Testis (tissue), 3 donors: ENCODE measurements around the gene UNC119. TPM values are rescaled to one million over a fixed set of nuclear protein-coding genes. Genes with fewer than 3 reads are reported as not detected.
A peak's percentile ranks its signal among the peaks of the same experiment; 100 is the strongest.

Experiments
- DNase-seq: peaks from one replicate; pipeline ENCODE4 v3.0.0-alpha.2; 2019
- H3K27ac ChIP-seq, 2 donors: fragments of 200-600 bp; sonication (generic); one replicate each; pipeline ENCODE4 v1.5.1; 2019
- H3K27me3 ChIP-seq: fragments of 200-600 bp; sonication (generic); one replicate; pipeline ENCODE4 v1.5.1; 2019
- H3K36me3 ChIP-seq: fragments of 200-600 bp; sonication (generic); one replicate; pipeline ENCODE4 v1.5.1; 2017; ENCODE audit warnings: low read depth; ENCODE audit errors: missing control alignments
- H3K4me1 ChIP-seq: fragments of 200-600 bp; sonication (generic); one replicate; pipeline ENCODE4 v1.5.1; 2019
- H3K4me3 ChIP-seq, 2 donors: fragments of 200-600 bp; sonication (generic); one replicate each; pipeline ENCODE4 v1.5.1; 2017 to 2019
- H3K9me3 ChIP-seq: fragments of 200-600 bp; sonication (generic); one replicate; pipeline ENCODE4 v1.5.1; 2017
- CTCF ChIP-seq, 3 experiments: fragments of 450-650 bp in 2 of 3; fragments of 200-600 bp in 1 of 3; sonication (generic) in 1 of 3; IDR thresholded peaks; one replicate each; pipeline ENCODE4 v1.5.1; 2016 to 2019; ENCODE audit warnings: antibody characterized with exemption in 3 of 3, mild to moderate bottlenecking in 2 of 3, moderate library complexity in 1 of 3
- POLR2A ChIP-seq: fragments of 450-650 bp; IDR thresholded peaks from one replicate; pipeline ENCODE4 v1.6.1; 2017; ENCODE audit warnings: antibody characterized with exemption, mild to moderate bottlenecking, moderate library complexity
- WGBS, 2 donors: methylation state at CpG; one replicate each; pipeline ENCODE4 v1.1.5; 2018; 5-methylcytosine and 5-hydroxymethylcytosine counted together
- intact Hi-C: fragments of 100-400 bp; cut with DNase I; formaldehyde crosslinking; loops from one replicate; pipeline ENCODE4 v1.15.1; 2023; ENCODE audit warnings: low total_unique reads
- polyA plus RNA-seq: library from polyadenylated mRNA; stranded (reverse); fragments of 350-450 nt; fragmentation: Illumina TruSeq; extraction: RNeasy Lipid Tissue Mini Kit (QIAGEN cat#74804); gene quantifications from one replicate; pipeline ENCODE4 v1.2.3, GENCODE V29; 2014; ENCODE audit warnings: low read depth, low replicate concordance; ENCODE audit not compliant: insufficient read depth
- total RNA-seq, 2 donors: library from RNA; depleted of rRNA; stranded (reverse); fragments of >200 nt; gene quantifications; one replicate each; pipeline ENCODE4 v1.2.3, GENCODE V29; 2016

Gene UNC119
- total and polyA plus RNA-seq, 3 donors from 2014 or later = 94.9 to 180 (median 175) TPM

- Histone ChIP-seq H3K27ac (no peak overlapping the region), H3K4me1 (peaks cover 25% of the 10 kb centered on the region)
- 97% methylated on average over 9 of the region's 9 CpGs for WGBS, 2 donors
These were observed 21.1 kb upstream of the UNC119 start for GRCh38 chr17:28573521-28573920.

DNA sequence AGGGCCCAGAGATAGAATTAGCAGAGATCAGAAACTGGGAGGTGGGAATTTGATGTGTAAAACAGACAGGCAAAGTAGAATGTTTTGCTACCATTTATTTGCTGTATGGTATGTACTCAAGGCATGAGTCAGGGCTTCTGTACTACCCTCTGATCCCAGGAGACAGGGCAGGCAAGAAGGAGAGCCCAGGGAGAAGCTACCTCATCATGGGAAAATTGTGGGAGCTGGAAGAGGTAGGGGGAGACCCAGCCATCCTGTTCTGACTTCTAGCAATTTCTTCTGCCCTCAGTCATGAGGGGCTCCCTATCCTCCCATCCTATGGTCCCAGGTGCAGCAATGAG lies 20.6 kb upstream of the UNC119 start:
- H3K4me3 ChIP-seq = no peak overlapping the region
- TF ChIP-seq CTCF (IDR thresholded peaks at IDR 0.05) = no peak
- TF ChIP-seq POLR2A = no peak
- H3K27me3 ChIP-seq = no peaks in the 10 kb centered on the region
- H3K4me1 ChIP-seq = peaks cover 25% of the 10 kb centered on the region
- DNase-seq = no peak
- H3K27ac ChIP-seq = no peak overlapping the region
- no peaks in the 10 kb centered on the region for H3K9me3 ChIP-seq
- no peaks in the 10 kb centered on the region for H3K36me3 ChIP-seq
- intact Hi-C loops = no loop called here

More at GRCh38 chr17:28573521-28573920, 21.1 kb upstream of the UNC119 start:
- Histone ChIP-seq H3K9me3 (no peaks in the 10 kb centered on the region), H3K36me3 (no peaks in the 10 kb centered on the region), H3K4me3 (no peak overlapping the region), H3K27me3 (no peaks in the 10 kb centered on the region)
- TF ChIP-seq CTCF (IDR thresholded peaks at IDR 0.05) (no peak), POLR2A (no peak)
- DNase-seq = no peak
- intact Hi-C loops = no loop called here

DNA sequence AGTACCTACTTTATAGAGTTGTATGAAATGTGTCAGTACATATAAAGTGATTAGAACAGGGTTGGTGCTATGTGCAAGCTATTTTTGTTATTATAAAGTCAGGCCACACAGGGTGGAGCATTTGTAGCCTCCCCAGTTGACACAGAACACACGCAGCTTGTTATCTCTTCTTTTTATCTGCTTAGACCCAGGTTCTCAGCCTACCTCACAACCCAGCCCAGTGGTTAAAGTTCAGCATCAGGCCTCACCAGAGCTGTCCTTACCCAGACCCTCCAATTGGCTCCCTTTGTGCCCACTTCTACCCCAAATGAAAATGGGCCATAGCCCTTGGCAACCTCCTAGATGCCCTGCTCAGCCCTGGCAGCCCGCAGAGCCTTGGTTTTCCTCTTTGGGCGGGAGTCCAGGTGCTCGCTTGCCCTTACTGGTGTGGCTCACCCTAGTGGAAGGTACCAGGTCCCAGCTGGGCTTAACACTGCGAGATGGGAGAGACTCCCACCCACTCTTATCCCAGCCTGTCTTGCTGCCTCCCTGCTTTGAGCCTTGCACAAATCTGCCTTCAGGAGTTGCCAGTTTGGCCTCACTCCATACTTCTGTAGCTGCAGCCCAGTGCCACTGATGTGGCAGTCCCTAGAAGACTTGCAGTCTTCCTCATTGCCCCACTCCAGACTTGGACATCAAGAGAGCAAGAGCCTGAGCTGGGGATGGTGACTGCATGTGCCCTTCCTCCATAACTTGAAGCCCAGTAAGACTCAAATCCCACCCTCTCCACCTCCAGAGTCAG lies 20.0 kb upstream of the UNC119 start:
- no peak for DNase-seq
- TF ChIP-seq POLR2A (no peak), CTCF (IDR thresholded peaks at IDR 0.05) (no peak)
- WGBS, 2 donors = 55 to 76% methylated on average over 3 to 5 of the region's 5 CpGs

GRCh38 chr17:28571361-28572122 lies 19.1 kb upstream of the UNC119 start, which contains the start of gene PIGS:
PIGS (minus strand) TSS chr17:28571524; CDS start chr17:28571496, 28 bp downstream.
- 0 to 1% methylated on average over 21 to 47 of the region's 49 CpGs for WGBS, 2 donors
- peak within 1 kb of the TSS; percentile 71 to 82 for H3K27ac ChIP-seq
- peak within 1 kb of the TSS; percentile 72 to 90 for H3K4me3 ChIP-seq
- no peaks in the 10 kb centered on the region for H3K36me3 ChIP-seq
- no peaks in the 10 kb centered on the region for H3K9me3 ChIP-seq
- no peaks in the 10 kb centered on the region for H3K27me3 ChIP-seq
- H3K4me1 ChIP-seq = peaks cover 19% of the 10 kb centered on the region
- DNase-seq = peak; percentile 97
- TF ChIP-seq POLR2A (peak; percentile 46), CTCF (IDR thresholded peaks at IDR 0.05) (no peak)
- intact Hi-C loops = no loop called here

More for the DNA sequence above, 20.0 kb upstream of the UNC119 start:
- Histone ChIP-seq H3K27ac (peak overlapping the region in 1 of 2 donors; percentile 71), H3K4me3 (no peak overlapping the region), H3K9me3 (no peaks in the 10 kb centered on the region), H3K27me3 (no peaks in the 10 kb centered on the region), H3K36me3 (no peaks in the 10 kb centered on the region), H3K4me1 (peaks cover 25% of the 10 kb centered on the region)
- intact Hi-C loops = no loop called here
